DOHH2 (cell line): ENCODE data around the gene ANGPTL3.

Source experiments
- EZH2phosphoT487 ChIP-seq: fragments of 200-600 bp; sonication (generic); IDR thresholded peaks from 2 replicates; pipeline ENCODE4 v1.6.1; 2017; ENCODE audit warnings: borderline replicate concordance, mild to moderate bottlenecking, antibody characterized with exemption, low read length, moderate library complexity, mixed read lengths
- TF ChIP-seq, protein P1 (sequence below): fragments of 200-600 bp; sonication (generic); IDR thresholded peaks from one replicate; pipeline ENCODE4 v1.5.1; 2014; ENCODE audit warnings: antibody characterized with exemption, mild to moderate bottlenecking, low read depth, low read length; ENCODE audit not compliant: poor library complexity, severe bottlenecking

DNA sequence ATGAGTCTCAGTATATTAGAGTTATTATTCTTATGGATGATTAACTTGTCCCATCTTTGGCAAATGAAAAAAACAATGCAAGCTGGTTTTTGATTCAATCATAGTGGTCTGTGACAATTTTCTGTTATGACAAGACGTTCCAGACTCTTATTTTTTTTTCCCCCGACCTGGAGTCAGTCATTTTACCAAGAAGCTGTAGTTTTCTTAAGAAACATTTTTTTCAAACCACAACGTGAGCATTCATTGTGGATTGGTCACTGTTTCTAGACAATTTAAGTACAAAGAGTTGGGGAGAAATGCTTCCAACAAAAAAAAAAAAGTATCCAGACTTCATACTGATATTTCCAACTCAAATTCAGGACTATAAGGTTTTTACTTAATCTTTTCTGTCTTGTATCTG, 8.0 kb upstream of the ANGPTL3 start:
- TF ChIP-seq, protein P1, sequence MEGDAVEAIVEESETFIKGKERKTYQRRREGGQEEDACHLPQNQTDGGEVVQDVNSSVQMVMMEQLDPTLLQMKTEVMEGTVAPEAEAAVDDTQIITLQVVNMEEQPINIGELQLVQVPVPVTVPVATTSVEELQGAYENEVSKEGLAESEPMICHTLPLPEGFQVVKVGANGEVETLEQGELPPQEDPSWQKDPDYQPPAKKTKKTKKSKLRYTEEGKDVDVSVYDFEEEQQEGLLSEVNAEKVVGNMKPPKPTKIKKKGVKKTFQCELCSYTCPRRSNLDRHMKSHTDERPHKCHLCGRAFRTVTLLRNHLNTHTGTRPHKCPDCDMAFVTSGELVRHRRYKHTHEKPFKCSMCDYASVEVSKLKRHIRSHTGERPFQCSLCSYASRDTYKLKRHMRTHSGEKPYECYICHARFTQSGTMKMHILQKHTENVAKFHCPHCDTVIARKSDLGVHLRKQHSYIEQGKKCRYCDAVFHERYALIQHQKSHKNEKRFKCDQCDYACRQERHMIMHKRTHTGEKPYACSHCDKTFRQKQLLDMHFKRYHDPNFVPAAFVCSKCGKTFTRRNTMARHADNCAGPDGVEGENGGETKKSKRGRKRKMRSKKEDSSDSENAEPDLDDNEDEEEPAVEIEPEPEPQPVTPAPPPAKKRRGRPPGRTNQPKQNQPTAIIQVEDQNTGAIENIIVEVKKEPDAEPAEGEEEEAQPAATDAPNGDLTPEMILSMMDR: no peak
- no peak for TF ChIP-seq EZH2phosphoT487
